LNCAP (cell line): ENCODE measurements around the gene ZSWIM4.

Experiments
- CTCF ChIP-seq: fragments of 450-650 bp; IDR thresholded peaks from 2 replicates; pipeline ENCODE4 v1.5.1; 2017; ENCODE audit warnings: mild to moderate bottlenecking

ZSWIM4 gene

GRCh38 chr19:13794757-13795589 is at the start of gene ZSWIM4:
TSS of gene ZSWIM4 (plus strand) at chr19:13795443. CDS start at chr19:13795649, 206 bp downstream.
- TF ChIP-seq CTCF, result no peak

GRCh38 chr19:13747098-13747453 is 48.2 kb upstream of the ZSWIM4 start:
- TF ChIP-seq CTCF, result no peak

- TF ChIP-seq CTCF, result no peak
Observed at GRCh38 chr19:13748169-13748828, 46.9 kb upstream of the ZSWIM4 start.

- TF ChIP-seq CTCF, result no peak
Observed at GRCh38 chr19:13751436-13751835, 43.8 kb upstream of the ZSWIM4 start.

GRCh38 chr19:13756210-13756609 is 39.0 kb upstream of the ZSWIM4 start:
- TF ChIP-seq CTCF, result no peak

GRCh38 chr19:13757805-13758772 is 37.2 kb upstream of the ZSWIM4 start:
- no peak for TF ChIP-seq CTCF

- TF ChIP-seq CTCF, result no peak
Observed at GRCh38 chr19:13758795-13759194, 36.4 kb upstream of the ZSWIM4 start.
